ENCODE data around the gene R3HDM2.

- TF ChIP-seq CTCF (conservative IDR thresholded peaks at IDR 0.05; ENCODE audit: low read length) (no peak), EZH2phosphoT487 (IDR thresholded peaks at IDR 0.05; ENCODE audit: borderline replicate concordance) (no peak)
These were observed 3.8 kb upstream of the R3HDM2 start, which contains the start of gene INHBC for GRCh38 chr12:57434517-57435223.
